Measurements from ENCODE around the gene OR51G2.
"Not testable (repeated sequence)": the region's sequence is repeated elsewhere in the genome, so short reads cannot be mapped to it uniquely, and the experiment has no call there.

The OR51G2 gene, protein sequence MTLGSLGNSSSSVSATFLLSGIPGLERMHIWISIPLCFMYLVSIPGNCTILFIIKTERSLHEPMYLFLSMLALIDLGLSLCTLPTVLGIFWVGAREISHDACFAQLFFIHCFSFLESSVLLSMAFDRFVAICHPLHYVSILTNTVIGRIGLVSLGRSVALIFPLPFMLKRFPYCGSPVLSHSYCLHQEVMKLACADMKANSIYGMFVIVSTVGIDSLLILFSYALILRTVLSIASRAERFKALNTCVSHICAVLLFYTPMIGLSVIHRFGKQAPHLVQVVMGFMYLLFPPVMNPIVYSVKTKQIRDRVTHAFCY

DNA sequence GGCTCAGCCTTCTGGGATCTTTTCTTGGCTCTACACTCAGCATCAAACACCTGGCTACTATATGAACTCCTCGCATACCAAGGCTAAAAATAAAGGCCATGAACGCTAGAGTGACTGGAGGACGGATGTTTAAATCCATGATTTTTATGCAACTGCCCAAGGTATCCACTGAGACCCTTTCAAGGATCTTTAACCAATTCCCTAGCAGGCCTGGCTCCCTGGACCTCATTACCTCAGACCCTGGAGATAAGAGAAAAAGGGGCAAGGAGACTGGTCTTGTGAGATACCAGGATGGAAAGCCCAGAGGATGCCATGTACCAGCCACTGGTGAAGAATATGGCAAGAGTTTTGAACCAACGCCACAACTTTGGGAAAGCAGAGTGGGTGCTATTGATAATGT, at the start of gene OR51G2:
TSS of gene OR51G2 (minus strand) at position 101 of the 400 bp plus-strand sequence. CDS start 3,687 bp downstream, outside the sequence.
- DNase-seq: no peak

DNA sequence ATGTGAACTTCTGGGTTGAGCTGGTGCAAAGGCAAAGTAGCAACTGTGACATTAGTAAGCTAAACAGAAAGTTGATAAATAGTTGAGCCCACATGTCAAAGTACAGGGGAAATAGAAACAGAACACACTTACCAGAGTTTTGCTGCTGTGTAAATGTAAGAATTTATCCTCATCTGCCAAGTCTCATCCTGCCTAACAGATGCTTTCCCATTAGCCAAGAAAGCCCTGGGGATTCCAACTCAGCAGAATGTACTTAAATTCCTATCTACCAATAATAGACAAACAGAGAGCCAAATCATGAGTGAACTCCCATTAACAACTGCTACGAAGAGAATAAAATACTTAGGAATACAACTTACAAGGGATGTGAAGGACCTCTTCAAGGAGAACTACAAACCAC, 43.7 kb upstream of the OR51G2 start:
- DNase-seq: no peak

DNA sequence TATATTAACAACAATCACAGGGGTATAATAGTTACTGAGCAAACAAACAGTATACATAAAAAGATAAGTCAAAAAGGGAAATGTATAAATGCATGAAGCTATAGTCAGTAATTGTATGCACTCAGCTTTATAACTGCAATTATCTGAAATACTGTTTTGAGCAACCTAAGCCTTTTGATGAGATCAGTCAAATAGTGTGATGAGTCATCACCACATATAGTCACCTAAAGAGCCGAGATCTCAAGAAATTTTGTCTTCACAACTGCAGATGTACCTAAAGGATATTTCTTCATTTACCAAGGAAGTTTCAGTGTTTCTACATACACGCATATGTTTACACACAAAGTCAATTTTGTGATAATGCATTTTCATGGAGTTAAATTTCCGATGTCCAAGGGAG, 41.7 kb upstream of the OR51G2 start:
- no peak for DNase-seq

DNA sequence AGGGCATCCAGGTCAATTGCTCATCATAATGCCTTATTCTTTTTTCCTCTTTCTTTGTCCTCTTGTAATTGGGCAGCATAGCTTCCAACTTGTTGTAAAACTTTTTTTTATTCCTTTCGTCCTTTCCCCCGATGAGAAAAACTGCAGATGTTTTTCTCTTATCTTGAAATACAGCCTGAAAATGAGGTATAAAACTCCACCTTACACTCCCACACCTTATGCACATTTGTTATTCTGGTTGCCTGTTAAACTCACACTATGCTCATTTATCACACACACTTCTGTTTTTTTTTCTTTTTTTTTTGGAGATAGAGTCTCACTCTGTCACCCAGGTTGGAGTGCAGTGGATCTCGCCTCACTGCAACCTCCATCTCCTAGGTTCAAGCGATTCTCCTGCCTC, 38.2 kb upstream of the OR51G2 start:
- no peak for DNase-seq

DNA sequence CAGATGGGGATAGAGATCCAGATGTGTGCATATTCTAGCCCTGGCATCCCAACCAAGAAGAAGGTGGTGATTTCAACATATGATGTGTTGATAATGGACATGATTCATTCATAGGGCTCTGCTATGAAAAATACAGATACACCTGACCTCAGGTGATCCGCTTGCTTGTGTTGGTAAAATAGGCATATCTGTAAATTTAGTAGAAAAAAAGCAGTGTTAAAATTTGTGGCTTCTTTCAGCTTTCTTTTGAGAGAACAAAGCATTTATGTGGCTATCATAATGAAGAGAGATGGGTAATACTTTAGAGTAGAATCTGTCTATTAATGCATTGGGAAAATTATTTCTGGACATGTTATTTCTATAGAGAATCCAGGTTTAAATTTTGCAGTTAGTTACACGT, 36.5 kb upstream of the OR51G2 start, which contains the start of gene OR51A2:
TSS of gene OR51A2 (minus strand) at position 101 of the 400 bp plus-strand sequence. CDS start at position 101, 0 bp downstream.
- DNase-seq: not testable (repeated sequence)

GRCh38 chr11:4947505-4947904, 28.4 kb upstream of the OR51G2 start, which contains the start of gene OR51A4:
OR51A4 (minus strand) TSS chr11:4947605; CDS start chr11:4947100, 505 bp downstream.
- no peak for DNase-seq

DNA sequence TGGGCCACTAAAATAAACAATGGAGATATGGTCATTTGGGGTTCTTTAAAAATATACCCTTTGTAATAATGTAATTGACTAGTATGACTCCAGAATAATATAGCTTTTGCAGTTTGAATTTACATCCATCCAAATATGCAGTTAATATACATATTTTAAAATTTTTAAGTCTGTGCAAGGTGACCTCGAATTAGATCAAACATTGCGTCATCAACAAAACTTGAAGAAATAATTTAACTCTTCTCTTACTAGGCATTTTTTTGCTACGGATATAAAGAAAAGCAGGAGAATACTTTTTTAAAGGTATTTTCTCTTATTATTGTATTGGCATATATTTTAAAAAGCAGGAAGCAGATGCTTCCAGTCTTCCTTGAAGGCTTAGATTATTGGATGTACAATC, 17.6 kb upstream of the OR51G2 start:
- DNase-seq: no peak

DNA sequence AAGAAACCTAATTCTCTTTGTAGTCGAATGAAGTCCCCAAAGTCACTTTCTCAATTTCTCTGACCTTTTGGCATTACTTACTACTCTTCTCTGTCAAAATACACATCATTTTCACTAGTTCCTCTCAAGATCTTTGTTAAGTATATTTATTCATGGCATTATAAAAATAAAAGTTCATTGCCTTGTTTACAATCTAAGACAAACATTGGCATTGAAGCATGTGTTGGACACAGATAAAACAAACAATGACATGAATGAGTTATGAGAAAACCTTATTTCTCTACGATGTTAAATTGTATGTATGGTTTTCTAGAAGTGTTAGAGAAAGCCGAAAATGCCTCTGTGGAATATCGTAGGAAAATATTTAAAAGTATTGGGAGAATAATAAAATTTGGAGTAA, 13.6 kb upstream of the OR51G2 start:
- DNase-seq: no peak

- DNase-seq: no peak
Observed at GRCh38 chr11:4926608-4927007, 7.5 kb upstream of the OR51G2 start.

- no peak for DNase-seq
Observed at GRCh38 chr11:4924239-4924638, 5.1 kb upstream of the OR51G2 start, which contains the start of gene OR51G1. OR51G1 (minus strand) TSS chr11:4924339; CDS start chr11:4924339, 0 bp downstream.

DNA sequence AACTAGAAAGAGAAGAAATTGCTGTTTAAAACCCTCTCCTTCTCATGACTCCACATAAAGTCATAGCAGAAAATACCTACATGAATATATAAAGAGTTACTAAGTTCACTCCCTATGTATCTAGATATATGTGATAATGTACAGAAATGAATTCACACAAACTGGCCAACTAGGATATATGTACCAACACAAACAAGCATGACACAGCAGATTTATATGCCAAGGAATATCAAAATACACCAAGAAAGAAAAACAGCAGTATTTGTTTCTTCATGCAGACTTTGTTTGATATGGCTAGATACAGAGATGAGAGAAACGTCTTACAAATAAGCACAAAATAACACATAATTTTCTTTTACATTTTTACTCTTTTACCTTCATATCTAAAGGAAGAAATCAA, 3.2 kb upstream of the OR51G2 start:
- no peak for DNase-seq

DNA sequence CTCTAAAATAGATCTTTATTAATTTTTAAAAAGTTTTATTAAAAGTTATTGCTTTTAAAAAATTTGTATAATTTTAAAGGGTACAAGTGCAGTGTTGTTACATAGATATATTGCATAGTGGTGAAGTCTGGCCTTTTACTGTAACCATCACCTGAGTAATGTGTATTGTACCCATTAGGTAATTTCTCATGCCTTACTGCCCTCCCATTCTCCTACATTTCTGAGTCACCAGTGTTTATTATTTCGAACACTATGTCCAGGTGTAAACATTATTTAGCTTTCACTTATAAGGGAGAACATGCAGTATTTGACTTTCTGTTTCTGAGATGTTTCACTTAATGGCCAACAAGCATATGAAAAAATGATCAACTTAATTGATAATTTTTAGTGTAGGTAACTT, 2.6 kb upstream of the OR51G2 start:
- DNase-seq: no peak

DNA sequence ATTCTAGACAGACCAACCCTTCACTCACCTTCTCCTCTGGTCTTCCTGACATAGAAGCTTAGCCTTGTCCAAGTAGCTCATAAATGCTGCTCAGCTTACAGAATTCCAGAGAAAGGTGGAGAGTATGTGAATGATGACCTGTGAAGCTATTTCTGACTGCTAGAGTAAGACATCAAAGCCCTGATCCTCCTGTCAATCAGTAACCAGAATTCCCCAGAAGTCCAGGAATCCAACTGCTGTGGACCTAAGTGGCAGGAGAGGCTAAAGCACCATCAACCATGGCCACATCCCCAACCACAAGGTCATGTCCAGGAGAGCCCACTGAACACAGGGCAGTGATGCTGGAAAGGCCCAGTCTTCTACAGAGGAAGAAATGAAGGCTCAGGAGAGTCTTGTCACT, 2.6 kb downstream of the OR51G2 start:
- no peak for DNase-seq

DNA sequence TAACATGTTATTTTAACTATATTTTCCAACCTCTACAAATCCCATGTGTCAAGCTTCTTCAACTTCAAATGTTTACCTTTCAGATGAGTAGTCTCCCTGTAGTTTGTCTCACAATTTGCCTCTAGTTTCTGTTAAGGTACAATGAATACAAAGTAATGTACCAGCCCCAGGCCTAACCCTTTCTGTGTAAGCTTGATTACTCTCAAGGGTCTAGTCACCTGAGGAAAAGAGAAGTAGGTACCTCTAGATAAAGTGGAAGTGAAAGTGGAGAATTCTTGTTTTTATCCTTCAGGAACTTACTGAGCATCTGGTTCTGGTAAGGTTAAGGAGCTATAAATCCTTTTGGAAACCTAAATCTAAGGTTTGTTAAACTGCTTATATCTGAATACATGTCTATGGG, 15.7 kb downstream of the OR51G2 start, which contains the start of gene OR51A7:
TSS of gene OR51A7 (plus strand) at position 300 of the 400 bp plus-strand sequence. CDS start 3,587 bp downstream, outside the sequence.
- no peak for DNase-seq

DNA sequence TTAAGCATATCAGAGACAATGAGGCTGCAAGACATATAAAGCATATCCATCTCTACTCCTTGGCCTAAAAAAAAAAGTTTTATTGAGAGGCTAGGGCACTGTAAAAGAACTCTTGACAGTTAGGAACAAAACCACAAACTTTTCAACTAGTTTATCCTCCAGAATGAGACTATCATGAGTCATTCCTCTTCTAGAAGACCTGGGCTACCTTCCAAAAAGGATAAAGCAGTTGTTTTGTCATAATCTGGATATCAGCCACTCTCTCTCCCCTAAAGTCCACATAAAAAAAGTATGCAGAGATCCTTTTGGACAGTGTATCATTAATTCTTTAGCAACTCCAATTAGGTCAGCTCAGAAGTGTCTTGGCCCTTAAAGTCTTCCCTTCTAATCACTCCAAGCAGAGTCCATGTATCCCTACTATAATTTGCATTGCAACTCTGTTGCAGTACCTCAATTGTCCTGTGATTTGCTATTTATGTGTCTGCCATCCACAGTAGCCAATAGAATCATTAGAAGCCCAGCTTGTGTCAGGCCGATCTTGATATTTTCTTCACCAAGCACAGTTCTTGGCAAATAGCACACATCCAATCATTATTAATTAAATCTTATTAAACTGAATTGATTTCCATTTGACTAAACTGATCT, 27.0 kb downstream of the OR51G2 start:
- peak; percentile 79 for DNase-seq

GRCh38 chr11:4890279-4890678, 28.9 kb downstream of the OR51G2 start:
- no peak for DNase-seq

DNA sequence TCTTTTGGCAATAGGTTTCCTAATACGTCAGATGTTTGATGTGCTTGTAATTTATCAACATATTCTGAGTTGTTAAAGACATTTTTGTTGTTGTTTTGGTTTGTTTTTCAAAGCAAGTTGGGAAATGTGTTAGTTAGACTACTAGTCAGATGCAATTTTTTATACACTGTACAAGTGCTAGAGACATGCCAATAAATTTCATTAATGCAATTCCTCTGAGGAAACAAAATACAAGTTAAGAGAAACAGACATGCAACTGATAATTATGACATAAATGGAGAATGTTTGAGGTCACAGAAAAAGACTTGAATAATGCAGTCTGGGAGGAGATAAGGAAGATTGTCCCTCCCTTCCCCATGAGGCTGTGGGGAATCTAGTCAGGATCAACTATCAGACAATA, 31.6 kb downstream of the OR51G2 start:
- DNase-seq: no peak

DNA sequence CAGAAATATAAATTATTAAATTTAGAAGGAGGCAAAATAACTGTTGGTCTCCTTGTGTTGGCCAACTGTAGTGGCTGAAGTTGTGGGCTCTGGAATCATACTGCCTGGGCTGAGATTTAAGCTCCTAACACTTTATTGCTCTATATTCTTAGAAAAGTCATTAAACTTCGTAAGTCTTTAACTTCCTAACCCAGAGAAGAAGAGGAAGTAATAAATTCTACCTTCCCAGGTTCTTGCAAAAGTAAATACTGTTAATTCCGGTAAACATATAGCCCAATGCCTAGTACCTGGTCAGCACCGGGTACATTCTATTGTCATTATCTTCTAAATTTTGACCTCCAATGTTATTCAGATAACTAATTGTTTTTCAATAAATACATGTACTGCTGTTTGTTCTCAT, 33.0 kb downstream of the OR51G2 start:
- DNase-seq: no peak

GRCh38 chr11:4884361-4884760, 34.8 kb downstream of the OR51G2 start:
- no peak for DNase-seq

- no peak for DNase-seq
Observed at GRCh38 chr11:4882543-4882942, 36.6 kb downstream of the OR51G2 start.

DNA sequence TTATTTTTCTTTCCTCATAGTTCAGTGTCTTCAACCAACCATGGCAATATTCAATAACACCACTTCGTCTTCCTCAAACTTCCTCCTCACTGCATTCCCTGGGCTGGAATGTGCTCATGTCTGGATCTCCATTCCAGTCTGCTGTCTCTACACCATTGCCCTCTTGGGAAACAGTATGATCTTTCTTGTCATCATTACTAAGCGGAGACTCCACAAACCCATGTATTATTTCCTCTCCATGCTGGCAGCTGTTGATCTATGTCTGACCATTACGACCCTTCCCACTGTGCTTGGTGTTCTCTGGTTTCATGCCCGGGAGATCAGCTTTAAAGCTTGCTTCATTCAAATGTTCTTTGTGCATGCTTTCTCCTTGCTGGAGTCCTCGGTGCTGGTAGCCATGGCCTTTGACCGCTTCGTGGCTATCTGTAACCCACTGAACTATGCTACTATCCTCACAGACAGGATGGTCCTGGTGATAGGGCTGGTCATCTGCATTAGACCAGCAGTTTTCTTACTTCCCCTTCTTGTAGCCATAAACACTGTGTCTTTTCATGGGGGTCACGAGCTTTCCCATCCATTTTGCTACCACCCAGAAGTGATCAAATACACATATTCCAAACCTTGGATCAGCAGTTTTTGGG, 37.2 kb downstream of the OR51G2 start, which contains the start of gene OR51T1:
TSS of gene OR51T1 (plus strand) at position 41 of the 641 bp plus-strand sequence. CDS start at position 41, 0 bp downstream.
- DNase-seq: no peak

- DNase-seq: no peak
Observed at GRCh38 chr11:4881188-4881587, 38.0 kb downstream of the OR51G2 start.

GRCh38 chr11:4865855-4866254, 53.3 kb downstream of the OR51G2 start:
- no peak for DNase-seq

DNA sequence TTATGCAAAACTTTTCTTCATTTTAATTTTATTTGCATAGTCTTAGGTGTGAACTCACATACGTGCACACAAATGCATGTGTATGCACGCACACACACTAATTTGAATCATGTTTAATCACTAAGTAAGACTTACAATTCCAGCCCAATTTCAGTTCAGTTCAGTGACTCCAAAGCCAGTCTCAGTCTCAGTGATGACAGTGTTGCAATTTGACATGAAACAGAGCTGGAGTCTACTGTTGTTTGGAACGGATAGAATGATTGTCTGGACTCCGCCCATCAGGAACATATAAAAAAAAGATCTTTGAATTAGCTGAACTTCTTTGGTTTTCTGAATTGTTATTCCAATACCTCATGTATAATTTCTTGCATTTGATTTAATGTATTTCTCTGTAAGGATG, 55.3 kb downstream of the OR51G2 start:
- DNase-seq: no peak
